Peyer's patch (tissue), 4 donors: ENCODE results near the gene TMEM72.

Experiments
- CTCF ChIP-seq, 6 experiments: fragments of 450-650 bp in 4 of 6; fragments of 200-600 bp in 2 of 6; sonication (generic) in 1 of 6; IDR thresholded peaks; one replicate each; pipeline ENCODE4 v1.5.1; 2017 to 2019; ENCODE audit warnings: antibody characterized with exemption in 6 of 6, mild to moderate bottlenecking in 3 of 6, moderate library complexity in 1 of 6
- POLR2A ChIP-seq, 2 donors: fragments of 450-650 bp; IDR thresholded peaks; one replicate each; pipeline ENCODE4 v1.5.1; 2017; ENCODE audit warnings: antibody characterized with exemption in 2 of 2, mild to moderate bottlenecking in 2 of 2, moderate library complexity in 2 of 2

GRCh38 chr10:44975431-44976331 is 64.5 kb downstream of the TMEM72 start:
- no peak for TF ChIP-seq POLR2A (IDR thresholded peaks at IDR 0.05)
- TF ChIP-seq CTCF (IDR thresholded peaks at IDR 0.05): no peak
